GM19240 (cell line): ENCODE measurements around the gene TANC1.
A peak's percentile ranks its signal among the peaks of the same experiment; 100 is the strongest.

Experiments used
- DNase-seq: peaks from one replicate; pipeline ENCODE4 v3.0.0; 2011; ENCODE audit warnings: low spot score; ENCODE audit not compliant: insufficient read length

Gene TANC1

DNA sequence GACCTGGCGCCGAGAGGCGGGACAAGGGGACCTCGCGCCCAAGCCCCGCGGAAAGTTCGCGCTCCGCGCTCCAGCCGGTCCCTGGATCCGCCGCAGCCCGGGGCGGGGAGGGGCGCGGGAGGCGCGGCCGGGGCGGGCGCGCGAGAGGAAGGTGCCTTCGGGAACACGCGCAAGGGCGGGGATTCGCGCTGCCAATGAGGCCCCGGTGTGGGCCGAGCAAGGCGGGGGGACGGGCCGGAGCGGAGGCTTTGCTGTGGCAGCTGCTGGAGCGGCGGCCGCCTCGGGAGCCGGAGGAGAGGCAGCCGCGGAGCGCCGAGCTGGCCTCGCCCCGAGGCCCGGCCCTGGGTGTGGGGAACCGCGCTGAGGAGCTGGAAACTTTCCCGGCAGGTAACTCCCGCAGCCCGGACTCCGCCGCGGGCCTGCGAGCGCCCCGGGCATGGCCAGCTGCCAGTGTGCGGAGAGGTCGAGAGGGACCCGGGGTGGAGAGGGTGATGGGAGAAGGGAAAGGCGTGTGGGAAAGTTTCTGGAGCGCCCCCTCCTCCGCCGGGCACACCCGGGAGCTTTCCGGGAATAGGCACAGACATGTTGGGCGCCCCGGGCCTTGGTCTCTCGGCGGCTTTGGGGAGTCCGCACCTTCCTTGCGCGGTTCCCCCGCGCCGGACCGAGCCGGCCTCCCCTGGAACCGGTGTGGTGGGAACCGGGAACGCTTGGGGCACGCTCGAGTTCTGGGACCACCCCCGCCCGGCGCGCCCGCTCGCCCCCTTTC, at the start of gene TANC1:
Gene TANC1 (plus strand): TSS at position 245 of the 766 bp plus-strand sequence. CDS start 97,271 bp downstream, outside the sequence.
- peak; percentile 65 for DNase-seq

GRCh38 chr2:158921599-158922408, 46.6 kb upstream of the TANC1 start:
- DNase-seq, result no peak

GRCh38 chr2:158922601-158923000, 45.8 kb upstream of the TANC1 start:
- no peak for DNase-seq

GRCh38 chr2:158923180-158923594, 45.3 kb upstream of the TANC1 start:
- no peak for DNase-seq

- no peak for DNase-seq
Observed at GRCh38 chr2:158923641-158924040, 44.8 kb upstream of the TANC1 start.

GRCh38 chr2:158926478-158926948, 41.9 kb upstream of the TANC1 start:
- no peak for DNase-seq

- DNase-seq, result no peak
Observed at GRCh38 chr2:158928515-158928914, 39.9 kb upstream of the TANC1 start.

DNA sequence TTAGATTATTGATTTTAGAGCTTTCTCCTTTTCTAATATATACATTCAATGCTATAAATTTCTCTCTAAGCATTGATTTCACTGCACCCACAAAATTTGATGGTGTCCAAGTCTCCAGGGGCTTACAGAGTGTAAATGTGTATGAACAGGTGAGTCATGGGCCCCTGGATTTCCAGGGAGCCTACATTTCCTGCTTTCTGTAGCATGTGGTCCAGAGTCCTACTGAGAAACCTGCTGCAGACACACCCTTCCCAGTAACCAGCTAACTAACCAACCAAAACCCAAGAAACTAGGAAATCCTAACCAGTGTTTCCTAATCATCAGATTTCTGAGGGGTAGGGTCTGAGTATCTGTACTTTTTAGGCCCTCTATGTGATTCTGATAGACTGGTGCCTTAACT, 39.5 kb upstream of the TANC1 start:
- no peak for DNase-seq

DNA sequence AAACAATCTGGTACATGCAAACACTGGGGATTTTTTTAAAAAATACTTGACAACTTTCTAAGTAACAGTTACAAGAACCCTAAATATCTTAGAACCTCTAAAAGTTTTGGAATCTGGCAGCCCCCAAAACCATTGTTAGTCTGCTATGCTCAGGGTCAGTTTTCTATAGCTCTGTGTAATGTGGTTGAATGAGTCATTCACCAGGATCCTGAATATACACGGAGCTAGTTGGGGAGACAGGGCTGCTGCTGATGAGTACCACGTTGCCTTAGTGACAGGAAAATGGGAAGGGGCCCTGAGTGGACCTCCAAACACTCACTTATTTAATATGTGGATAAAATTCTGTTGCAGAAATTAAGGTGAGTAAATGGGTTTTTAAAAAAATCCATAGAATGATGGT, 36.9 kb upstream of the TANC1 start:
- DNase-seq, result no peak

DNA sequence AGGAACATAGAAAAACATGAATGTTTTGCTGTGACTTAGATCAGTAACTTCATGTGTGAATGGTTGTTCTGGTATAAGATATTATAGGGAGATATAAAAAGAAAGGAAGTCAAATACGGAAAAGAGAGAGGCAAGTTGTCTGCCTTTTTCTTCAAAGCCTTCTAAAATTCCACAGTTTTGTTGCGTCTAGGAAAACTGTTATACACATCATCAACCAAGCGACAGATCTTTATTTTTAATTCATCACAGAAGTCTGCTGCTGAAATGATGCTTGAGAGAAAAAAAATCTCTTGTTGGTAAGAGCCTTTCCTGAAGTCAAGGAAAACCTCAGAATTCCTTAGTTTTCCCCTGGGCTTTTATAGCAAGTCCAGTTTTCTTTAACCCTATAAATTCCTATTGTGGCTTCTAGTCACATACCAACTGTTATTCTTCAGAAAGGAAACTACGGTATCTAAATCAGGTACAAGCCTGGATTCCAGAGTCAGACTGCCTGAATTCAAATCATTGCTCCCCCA, 36.3 kb upstream of the TANC1 start:
- no peak for DNase-seq

- DNase-seq, result no peak
Observed at GRCh38 chr2:158934170-158934569, 34.3 kb upstream of the TANC1 start.

- DNase-seq, result no peak
Observed at GRCh38 chr2:158935617-158936016, 32.8 kb upstream of the TANC1 start.

DNA sequence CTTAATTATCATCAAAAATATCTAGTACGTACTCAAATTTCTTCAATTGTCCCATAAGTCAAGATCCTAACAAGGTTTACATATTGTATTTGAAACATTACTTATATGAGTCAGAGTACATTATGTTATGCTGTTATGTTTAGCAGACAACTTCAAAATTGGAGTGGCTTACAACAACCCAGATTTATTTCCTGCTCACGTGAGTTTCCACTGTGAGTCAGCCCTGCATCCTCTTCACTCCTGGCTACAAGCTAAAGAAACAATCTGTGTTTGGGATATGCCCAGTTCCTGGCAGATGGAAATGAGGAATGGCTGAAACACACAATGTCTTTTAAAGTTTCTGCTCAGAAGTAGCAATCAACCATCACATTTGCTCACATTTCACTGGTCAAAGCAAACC, 31.5 kb upstream of the TANC1 start:
- no peak for DNase-seq

DNA sequence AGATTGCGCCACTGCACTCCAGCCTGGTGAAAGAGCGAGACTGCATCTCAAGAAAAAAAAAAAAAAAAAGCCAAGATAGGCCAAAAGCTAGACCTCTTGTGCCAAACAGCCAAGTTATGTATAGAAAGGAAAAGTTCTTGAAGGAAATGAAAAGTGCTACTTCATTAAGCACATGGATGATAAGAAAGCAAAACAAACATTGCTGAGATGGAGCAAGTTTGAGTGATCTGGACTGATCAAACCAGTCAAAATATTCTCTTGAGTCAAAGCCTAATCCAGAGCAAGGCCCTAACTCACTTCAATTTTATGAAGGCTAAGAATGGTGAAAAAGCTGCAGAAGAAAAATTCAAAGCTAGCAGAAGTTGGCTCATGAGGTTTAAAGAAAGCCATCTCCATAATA, 28.1 kb upstream of the TANC1 start:
- no peak for DNase-seq

DNA sequence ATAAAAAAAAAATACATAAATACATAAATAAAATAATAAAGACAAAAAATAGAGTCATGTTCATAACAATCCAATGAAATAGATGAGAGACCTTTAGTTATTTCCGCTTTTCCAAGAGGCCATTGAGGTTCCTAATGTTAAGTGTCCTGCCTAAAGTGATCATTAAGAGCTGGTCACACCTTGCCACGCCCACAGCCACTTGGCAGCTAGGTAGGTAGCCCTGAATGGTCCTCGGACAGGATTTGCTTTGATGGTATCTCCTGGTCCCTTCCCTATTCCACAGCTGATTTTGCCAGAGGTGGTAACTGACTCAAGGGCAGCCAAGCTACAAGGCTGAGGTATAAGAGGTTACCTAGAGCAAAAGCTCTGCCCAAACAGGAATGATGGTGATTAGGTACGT, 24.5 kb upstream of the TANC1 start:
- DNase-seq, result no peak

DNA sequence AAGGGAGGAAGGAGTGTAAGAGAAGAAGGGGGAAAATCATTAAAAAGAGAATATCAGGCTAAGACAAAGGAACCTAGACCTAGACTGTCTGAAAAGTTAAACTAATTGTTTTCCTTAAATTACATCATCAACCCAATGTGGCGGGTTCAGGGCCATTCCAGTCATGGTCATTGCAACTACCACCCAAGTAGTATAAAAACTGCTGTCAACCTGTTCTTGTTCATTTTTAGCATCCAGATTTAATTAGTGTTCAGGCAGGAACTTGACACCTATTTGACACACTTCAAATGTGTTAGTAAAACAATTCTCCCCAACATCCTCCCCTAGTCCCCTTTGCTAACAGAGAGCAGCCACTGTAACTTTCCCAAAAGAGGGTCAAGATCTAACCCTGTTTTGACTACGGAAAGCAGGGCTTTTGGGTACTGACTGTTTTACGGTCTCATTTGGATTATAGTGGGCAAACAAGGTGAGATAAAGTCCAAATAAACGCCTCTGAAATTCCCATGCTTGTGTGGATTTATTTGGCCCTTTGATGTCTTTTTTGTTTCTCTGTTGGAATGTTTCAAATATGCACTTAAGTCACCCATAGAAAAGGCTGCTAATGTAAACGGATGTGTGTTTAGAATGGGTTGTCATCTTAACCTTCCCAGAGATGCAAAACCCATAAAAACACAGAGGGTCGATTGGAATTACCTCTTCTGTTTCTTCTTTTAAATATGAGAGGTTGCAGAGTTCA, 19.3 kb upstream of the TANC1 start:
- DNase-seq, result no peak

DNA sequence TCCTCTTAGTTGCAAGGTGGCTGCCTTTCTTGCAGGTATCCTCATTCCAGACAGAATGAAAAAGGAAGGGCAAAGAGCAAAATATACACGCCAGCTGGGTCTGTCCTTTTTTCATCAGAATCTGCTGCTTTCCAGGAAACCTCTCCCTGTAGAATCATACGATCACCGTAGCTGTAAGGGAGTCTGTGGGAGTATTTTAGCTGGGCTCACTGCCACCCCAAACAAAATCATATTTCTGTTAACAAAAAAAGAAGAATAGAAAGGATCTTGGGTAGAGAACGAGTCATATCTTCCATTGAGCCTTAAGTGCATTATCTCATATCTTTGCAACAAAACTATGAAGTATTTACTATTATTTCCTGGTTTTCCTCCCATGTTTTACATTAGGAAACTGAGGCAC, 15.0 kb upstream of the TANC1 start:
- no peak for DNase-seq

GRCh38 chr2:158953926-158954763, 14.3 kb upstream of the TANC1 start:
- DNase-seq, result no peak

DNA sequence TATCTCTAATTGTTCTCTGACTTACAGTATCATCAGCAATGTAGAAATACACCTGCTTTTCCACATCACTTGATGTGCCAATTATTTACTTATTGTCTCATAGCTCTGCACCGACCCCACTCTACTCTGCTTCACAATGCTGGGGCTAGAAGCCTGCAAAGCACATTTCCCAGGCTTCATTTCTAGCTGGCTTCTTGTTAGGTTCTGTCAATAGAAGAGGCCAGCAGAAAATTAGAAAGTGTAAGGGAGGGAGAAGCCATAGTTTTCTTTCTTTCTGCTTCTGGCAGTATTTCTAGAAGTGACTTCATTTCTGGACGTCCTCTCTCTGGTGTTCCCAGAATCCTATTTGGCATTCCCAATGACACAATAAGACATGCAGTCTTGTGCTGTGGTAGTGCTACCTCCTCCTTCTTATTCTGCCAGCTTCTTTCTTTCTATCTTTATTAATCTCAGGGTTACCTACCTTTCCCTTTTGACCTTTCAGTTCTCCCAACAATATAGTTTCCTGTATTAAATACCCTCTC, 12.5 kb upstream of the TANC1 start:
- DNase-seq, result no peak

- DNase-seq, result no peak
Observed at GRCh38 chr2:158958365-158958764, 10.1 kb upstream of the TANC1 start.

- DNase-seq, result no peak
Observed at GRCh38 chr2:158960193-158960592, 8.2 kb upstream of the TANC1 start.
